Skin of body (tissue), 2 donors: ENCODE measurements around the gene SEPTIN5. TPM values are rescaled to one million over a fixed set of nuclear protein-coding genes. Genes with fewer than 3 reads are reported as not detected.

Source experiments
- DNase-seq: peaks from one replicate; lab custom pipeline; 2025; lab: John Stamatoyannopoulos, UW
- total RNA-seq: library from RNA; depleted of rRNA; stranded (reverse); fragments of >200 nt; gene quantifications from one replicate; pipeline ENCODE4 v1.2.3, GENCODE V29; 2014

Gene SEPTIN5
- total RNA-seq, 1 donor from 2014 or later = 33.7 TPM

DNA sequence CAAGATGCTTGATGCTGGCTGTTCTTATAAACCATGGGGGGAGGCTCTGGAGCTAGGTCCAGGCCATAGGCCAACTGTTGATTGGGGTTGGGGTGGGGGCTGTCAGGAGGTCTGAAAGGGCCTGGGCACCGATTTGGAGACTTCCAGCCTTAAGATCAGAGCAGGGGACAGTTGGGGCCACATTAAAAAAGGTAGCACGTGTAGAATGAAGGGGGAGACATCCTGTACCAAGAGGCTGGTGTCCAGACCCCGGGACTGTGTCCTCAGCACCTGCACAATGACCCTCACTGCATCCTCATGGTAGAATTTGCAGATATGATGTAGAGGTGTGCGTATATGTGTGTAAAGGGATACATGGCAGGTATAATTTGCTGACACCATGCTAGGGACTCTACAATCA, 33.8 kb downstream of the SEPTIN5 start:
- no peak for DNase-seq

DNA sequence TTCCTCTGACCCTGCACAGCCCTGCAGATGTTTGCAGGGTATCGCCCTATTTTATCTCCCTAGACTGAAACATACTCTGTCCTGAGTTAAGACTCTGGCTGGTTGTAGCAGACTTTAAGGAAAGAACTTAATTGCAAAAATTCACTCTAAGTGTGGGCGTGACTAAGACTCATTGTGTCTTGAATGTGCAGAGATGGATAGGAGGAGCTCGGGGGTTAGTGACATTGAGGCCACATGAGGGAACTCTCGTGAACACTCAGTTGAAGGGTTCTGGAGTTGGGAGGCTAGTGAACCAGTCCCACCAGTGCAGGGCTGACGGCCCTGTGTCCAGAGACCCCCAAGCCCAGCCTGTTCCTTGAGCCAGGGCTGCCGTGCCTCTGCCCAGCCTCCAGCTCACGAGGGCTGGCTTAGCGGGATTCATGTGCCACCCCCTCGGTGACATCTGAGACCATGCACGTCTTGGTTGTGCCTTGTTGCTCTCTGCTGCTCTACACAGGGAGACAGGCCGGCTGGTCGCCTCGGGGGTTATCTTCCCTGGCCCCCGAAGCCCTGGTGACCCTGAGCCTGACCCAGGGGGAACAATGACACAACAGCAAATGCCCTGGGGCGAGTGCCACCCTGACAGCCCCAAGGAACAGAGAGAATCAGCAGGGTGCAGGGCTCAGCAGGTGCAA, 34.8 kb downstream of the SEPTIN5 start:
- no peak for DNase-seq

DNA sequence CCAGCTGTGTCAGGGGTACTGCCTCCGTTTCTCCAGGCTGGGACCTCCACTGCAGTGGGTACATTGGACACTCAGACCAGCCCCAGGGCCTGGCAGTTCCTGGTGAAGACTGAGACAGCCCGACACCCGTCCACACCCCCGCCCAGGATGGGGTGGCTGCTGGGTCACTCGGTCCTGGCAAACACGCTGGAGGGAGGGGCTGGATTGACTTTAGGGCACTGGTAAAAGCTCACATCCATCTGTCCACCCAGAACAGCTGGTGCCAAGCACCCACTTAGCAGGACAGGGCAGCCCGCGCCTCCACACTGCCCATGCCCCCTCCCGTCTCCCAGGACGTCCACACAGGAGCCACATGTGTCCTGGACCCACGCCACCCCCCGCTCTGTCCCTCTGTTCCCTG, 35.6 kb downstream of the SEPTIN5 start:
- DNase-seq = no peak

DNA sequence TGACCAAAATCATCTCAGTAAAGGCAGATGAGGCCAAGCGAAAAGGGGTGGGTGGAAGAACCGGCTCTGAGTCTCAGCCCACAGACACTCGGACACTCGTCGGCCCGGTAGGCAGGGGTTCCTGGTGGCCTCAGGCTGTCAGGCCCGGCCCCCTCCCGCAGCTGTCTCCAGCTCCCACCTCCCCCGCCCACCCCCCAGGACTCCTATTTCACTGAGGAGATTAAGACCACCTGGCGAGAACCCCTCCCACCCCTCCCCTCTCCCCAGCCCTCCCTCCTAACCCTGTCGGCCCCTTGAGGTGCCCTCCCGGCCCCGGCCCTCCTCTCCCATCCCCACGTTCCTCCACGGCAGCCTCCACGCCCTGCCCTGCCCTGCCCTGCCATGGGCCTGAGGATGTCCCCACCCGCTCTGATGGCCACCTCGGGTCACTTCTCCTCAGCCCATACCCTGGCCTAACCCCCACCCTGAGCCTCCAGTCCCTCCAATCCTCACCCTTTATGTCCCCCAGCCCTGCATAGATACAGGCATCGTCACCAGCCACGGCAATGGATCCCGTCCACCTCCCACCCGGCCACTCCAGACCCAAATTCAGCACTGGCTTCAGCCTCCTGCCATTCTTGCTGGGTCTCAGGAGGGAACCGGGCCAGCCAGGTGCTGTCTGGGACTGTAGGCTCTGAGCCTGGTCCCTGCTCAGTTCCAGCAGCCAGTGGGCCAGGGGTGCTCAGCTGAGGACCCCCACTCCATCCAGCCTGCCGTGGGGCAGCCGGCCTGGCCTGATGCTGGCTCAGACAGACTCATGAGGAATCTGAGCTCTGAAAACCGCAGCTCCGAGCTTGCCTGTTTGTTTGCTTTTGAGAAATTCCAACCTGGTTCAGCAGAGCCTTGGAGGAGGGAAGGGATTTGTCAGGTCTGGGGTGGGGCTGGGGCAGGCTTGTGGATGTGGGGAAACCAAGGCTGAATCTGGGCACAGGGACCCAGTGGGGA, 36.5 kb downstream of the SEPTIN5 start:
- DNase-seq = no peak

DNA sequence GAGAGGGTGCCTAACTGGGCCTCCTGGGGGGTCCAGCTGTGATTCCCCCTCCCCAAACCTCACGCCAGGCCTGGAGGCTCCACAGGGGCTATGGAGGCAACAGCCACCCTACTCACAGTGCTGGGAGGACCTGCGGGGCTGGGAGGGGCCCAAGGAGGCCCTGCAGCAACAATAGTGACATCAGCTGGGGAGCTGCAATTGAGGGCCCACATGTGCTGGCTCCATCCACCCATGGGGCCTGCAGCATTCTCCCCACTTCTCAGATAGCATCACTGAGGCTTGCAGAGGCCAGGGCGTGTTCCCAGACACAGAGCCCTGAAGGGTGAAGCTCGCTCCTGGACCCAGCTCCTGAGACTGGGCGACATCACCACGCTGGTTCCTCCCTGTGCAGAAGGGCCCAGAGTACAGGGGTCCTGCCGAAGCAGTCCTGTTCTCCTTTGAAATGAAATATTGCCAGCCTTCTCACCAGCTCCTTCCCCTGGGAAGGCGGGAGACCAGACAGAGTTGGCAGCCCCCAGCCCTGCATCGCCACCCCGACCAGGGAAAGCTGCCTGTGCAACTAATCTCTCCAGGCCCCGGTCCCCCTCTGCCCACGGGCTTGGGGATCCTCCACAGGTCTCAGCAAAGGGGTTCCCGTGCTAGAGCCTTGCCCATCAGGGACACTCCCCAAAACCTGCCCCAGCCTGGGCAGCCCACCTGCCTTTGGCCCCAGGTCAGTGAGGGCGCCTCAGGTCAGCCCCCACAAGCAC, 37.4 kb downstream of the SEPTIN5 start:
- no peak for DNase-seq

DNA sequence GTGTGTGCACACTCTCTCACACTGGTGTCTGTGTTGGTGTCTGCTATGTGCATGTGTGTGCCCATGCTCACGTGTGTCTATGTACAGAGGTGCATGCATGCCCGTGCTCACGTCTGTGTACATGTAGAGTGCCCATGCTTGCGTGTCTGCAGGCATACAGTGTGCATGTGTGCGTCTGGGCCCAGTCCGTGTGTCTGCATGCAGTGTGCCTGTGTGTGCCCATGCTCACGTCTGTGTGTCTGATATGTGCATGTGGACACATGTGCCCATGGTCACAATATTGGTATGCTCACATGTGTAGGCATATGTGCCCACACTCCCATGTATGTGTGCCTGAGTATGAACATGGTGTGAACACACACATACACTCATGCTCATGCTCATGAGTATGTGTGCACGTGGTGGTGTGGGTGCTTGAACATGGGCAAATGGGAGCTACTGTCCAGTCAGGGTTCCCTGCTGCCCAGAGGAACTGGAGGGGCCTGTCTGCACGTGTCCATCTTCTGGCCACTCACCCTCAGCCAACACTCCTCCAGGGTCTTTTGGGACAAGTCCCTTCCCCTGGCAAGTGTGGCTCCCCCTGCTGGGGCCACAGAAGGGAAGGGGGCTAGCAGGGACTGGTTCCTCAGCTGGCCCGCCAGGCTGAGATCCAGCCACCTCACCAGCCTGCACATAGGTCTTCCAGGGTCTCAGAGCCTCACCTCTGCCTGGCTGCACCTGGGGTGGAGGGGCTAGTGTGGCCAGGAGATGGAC, 39.0 kb downstream of the SEPTIN5 start:
- DNase-seq = no peak

DNA sequence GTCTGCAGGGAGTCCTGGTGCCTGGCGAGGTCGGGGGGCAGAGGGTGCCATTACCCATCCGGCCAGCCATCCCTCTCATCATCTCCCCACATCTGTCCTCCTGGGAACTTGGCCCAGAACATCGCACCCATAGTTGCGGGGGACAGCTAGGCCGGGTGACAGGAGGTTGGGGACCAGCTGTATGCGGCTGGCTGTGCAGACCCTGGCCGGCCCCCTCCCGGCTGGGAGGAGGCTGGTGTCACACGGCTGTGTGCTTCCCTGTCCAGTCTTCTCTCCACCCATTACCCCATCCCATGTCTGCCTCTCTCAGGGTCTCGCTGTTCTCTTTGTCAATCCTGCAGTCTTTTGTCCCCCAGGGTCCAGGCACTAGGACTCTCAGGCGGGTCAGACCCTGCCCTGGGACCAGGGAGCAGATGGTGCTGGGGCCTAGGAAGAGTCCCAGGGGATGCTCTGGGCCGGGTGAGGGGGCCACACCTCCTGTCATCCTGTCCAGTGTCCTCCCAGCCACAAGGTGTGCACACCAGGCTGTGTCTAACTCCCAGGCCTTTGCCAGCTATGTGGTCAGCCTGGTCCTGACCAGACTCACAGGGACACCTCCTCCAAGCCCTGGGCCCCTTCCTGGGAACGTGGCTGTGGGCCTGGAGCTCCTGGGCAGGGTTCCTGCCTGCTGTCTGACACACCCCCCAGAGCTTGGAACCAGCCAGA, 39.8 kb downstream of the SEPTIN5 start:
- no peak for DNase-seq

DNA sequence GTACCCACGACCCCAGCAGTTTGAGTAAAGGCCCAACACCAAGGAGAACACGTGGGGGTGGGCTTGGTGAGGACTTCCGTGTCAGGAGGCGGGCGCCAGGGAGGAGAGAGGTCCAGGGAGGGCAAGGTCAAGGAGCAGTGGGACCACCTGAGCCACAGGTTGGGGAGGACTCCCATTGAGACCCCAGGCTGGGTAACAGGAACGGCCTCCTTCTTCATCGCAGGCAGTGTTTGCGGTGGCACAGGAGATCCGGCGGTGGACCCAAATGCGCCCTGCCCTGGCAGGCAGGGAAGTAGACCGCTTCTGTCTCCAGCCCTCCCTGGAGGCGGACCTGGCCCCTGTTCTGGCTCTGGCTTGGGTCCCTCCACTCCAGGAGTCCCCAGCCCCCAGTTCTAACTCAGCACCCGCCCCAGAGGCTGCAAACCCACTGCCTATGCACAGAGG, 40.4 kb downstream of the SEPTIN5 start:
- no peak for DNase-seq

DNA sequence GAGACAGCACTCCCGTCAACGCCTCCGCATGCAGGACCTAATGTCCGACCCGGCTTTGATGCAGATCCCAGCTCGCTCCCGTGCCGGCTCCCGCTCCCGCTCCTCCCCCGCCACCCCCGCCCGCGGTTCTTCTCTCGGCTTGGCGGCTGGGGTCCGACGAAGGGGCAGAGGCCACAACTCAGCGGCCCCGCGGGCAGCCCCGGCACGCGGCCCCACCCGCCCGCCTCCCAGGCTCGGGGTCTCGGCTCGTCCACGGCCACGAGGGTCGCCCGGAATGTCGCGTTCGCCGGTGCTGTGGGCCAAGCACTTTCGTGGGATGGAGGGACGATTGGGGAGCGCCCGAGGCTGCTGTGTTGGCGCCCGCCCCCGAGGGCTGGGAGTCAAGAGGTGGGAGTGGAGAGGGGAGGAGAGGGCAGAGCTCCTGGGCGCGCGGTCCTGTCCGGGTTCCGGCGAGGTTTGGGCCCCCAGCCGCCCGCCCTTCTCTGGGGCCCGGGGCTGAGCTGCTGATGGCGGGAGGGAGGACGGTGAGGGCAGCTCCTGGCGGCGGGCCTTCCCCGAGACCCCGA, 40.9 kb downstream of the SEPTIN5 start:
- DNase-seq = no peak

DNA sequence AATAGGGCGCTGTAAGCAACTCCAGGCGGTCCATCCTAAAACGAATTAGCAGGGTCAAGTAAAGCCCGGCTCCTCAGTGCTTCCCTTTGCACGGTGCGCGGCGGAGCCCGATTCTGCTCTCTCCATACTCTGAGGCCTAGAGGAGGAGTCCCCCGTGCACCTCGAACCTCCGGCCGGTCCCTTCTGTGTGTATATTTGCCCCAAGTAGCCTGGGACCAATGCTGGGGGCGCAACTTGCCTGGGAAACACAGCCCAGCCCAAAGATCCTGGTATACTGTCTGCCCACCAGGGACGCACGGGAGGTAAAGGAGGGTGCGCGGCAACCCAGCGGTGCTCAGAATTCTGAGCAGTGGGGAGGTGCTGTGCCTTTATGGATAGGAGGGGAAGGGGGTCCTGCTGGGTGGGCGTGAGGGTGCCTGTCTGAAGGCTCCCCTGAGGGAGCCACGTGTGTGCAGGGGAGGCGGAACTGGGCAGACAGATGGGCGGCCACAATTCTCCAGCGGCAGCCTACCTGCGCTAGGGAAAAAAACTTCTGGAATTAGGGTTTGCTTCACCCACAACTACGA, 41.5 kb downstream of the SEPTIN5 start:
- no peak for DNase-seq

DNA sequence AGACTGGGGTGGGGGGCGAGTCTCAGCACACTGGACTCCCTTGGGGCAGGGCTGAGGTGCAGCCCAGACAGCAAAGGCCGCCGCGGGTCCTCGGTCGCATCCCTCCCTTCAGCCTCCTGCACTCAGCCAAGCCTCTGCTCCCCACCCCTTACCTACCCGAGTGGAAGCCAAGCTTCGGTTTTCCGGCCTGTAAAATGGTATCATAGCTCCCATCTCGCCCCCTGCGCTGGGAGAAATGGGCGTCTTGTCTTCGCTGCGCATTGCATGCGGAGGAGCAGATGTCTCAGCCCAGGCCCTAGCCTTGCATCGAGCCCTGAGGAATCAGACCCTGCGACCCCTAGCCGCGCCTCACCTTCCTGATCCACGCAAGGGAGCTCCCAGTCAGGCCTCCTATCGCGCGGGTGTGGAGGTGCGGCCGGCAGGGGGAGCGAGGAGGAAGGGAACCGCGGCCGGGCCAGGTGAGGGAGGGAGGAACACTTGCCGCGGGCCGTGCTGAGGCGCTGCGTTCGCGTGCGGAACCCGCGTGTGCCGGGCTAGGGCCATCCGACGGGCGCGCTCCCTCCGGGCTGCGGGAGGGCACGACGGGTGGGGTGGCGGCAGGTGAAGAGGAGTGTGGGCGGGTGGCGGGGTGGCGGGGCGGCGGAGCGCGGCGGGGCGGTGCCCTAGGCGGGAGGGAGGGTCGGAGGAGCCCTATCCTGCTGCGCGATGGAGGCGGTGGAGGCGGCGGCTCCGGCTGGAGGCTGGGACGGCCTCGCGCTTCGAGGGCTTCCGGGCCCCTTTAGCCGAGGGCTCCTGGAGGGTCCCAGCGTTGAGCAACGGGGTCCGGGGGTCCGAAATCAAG, 42.2 kb downstream of the SEPTIN5 start:
- DNase-seq = no peak

DNA sequence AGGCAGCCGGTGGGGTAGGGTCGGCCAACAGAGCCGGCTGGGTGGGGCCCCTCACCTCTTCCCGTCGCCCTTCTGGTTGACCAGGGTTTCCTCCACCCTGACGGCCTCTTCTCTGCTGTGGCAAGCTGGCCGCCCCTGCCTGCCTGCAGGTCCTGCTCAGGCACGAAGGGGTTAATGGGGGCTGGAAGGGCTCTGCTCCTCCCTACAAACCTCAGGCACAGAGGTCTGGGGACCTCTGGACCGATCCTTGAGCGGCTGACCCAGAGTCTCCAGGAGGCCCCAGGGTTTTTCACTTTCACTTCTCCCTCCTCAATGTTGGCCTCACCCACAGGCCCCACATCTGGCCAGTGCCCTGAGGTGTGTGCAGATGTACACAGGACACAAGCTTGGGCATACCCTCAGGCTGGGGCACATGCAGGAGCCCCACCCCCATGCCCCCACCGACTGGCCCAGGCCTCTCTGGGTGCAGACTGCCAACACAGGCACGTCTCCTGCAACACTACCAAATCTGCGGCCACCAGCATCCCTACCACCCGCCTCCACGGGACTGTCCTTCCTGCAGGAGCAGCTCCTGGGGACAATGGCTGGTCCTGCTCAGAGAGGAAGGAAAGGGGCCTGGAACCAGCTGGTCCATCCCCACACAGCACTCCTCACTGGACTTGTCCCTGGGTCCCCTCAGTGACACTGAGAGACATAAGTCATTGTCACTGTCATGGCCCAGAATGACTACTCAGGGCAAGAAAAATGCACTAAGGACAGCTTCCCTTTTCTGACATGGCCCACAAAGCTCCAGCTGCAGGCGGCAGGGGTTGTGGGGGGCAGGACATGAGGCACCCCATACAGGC, 43.1 kb downstream of the SEPTIN5 start:
- no peak for DNase-seq

DNA sequence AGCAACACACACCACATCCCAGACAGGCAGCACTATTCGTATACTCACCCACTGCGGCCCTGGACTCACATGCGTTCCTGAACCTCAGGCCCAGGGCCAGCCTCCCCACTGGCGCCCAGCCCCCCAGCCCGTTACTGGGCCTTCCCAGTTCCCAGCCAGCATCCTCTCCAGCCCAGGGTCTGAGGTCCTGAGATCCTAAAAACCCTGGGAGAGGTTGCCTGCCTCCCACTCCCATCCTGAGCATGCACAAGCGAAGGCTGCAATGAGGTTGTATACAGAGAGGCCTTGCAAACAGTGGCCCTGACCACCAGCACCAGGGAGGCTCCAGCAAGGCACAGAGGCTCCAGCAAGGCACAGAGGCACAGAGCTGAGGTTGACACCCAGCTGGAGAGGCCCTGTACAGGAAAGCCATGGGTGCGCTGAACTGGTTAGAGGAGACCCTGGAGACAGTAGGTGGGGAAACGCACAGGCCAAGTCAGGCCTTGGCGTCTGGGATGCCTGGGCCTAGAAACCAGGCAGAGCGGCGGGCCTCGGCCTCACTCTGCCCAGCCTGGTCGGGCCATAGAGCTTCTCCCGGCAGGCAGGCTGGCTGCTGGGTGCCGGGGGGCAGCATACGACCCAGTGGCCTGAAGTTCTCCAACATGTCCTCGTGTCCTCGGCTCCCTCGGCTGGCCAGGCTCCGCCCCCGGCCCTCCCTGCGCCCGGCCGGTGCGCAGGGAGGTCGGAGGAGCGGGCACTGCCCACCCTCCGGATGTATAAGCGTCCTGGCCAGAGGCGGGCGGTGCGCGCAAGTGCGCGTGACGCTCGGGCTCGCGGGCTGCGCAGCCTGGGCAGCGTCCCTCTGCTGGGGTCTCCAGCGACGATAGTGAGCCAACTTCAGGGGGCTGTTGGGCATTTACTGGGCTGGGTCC, 43.9 kb downstream of the SEPTIN5 start:
- no peak for DNase-seq

DNA sequence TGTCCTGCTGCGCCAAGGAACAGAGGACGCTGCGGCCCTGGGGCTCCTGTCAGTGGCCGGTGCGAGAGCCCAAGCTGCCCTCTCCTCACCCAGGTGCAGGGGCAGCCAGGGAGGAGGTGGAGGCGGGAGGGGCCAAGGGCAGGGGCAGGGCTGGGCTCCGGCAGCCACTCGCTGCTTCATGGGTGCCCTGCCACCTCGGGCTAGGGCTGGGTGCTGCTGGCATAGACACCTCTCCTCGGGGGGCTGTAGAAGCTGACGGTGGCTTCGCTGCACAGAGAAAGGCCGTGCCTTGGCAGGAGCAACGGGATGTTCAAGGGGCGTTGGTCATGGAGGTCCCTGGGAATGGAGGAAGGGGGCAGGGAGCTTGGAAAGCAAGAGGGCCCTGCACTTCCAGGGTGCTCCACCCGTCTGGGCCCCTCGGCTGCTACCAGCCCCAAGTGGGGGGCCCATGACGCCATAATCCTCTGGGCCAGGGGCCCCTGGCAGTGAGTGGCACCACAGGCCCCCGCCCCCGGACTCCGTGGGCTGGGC, 44.7 kb downstream of the SEPTIN5 start:
- no peak for DNase-seq

DNA sequence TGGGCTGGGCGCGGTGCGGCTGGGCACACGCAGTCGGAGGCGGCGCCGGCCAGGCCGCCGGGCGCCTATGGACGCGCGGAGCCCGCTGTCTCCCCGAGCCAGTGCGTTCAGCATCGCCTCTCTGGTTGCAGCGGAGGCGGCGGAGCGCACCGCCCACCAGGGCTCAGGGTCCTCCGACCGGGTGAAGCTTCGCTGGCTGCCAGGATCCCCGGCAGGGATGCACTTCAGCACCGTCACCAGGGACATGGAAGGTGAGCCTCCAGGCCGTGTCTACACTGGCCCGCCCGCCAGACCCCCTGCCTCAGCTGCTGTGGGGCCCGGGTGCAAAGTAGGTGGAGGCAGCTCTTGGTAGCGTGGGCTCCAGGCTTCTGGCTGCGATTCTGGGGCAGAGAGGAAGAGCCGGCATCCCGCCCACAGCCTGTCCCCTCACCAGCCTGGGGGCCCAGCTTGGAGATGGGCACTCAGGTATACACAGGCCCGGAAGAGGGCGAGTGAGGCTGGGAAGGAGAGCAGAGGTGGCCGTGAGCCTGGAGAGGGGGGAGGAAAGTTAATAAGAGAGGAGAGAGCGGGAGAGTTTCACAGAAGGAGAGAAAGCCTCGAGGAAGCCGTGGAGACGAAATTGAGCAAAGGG, 45.2 kb downstream of the SEPTIN5 start:
- no peak for DNase-seq
